ENCODE measurements around the gene PPP4C.

The PPP4C gene

GRCh38 chr16:30131869-30132475 is 56.2 kb downstream of the PPP4C start:
- DNase-seq = peak; percentile 83

- DNase-seq = no peak
These were observed 56.8 kb downstream of the PPP4C start for GRCh38 chr16:30132591-30132990.
